HL-60/S4 treated with retinoic acid at 250 ng/mL for 4 days and 3 days (cell line): ENCODE results near the gene KCNQ1OT1.

ENCODE experiments used
- in situ Hi-C: fragments of 300-500 bp; cut with MboI; formaldehyde crosslinking; loops from 2 replicates; pipeline ENCODE4 v1.7.0; 2022; ENCODE audit warnings: low sequenced_read_pairs

Gene KCNQ1OT1

GRCh38 chr11:2721210-2721916 lies 21.6 kb upstream of the KCNQ1OT1 start:
- in situ Hi-C loops = no loop called here

DNA sequence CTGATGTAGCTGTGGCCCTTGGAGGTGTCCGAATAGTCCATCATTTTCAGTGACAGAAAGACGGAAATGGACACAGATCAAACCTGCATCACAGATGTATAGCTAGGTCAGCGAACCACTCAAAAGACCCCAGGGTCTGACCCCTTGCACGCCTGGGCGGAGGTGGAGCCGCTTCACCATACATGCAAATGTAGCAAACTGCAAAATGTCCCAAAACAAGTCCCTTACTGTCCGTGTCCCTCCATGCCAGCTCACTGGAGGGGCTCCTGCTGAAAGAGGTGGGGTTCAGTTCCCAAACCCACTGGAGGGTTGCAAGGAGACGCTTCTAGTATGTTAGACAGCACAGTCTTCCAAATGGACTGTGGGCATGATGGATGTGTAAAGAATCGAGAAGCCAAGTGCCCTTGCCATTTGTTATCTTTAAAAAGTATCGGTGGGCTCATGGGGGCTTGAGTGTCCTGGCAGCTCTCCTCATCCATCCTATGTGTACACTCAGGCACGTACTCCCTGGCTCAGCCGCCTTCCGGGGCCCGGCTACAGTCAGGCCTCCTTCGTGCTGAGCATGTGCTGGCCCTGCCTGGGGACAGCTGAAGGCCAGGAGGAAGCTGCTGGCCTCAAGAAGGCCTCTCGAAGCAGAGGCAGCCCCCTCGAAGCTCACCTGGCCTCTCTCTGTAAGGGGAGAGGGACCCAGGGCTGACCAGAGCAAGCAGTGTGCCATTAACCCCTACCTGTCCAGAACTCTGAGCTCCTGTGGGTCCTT lies 20.2 kb upstream of the KCNQ1OT1 start:
- in situ Hi-C loops = no loop called here

DNA sequence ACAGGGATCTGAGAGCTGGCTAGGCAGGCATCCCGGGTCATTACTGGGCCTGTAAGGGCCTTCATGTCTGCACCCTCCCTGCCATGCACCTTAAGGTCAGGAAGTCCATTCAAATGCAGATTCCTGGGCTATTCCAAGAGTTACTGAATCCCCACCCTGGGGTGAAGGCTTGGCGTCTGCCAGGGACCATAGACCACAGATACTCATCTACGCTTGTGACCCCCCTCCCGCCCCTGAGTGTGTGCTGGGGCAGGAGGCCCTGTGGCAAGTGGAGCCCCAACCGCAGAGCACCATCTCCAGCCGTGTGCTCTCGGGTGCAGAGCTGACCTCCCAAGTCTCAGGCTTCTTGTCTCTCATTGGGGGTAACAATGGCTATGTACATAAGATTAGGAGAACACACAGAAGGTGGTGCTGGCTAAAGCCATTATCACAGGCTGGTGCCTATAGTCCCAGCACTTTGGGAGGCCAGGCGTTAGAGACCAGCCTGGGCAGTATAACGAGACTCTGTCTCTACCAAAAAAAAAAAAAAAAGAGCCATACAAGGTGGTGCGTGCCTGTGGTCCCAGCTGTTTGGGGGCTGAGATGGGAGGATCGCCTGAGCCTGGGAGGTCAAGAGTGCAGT lies 19.1 kb upstream of the KCNQ1OT1 start:
- in situ Hi-C loops = no loop called here

GRCh38 chr11:2717561-2718325 lies 17.9 kb upstream of the KCNQ1OT1 start:
- in situ Hi-C loops = no loop called here

DNA sequence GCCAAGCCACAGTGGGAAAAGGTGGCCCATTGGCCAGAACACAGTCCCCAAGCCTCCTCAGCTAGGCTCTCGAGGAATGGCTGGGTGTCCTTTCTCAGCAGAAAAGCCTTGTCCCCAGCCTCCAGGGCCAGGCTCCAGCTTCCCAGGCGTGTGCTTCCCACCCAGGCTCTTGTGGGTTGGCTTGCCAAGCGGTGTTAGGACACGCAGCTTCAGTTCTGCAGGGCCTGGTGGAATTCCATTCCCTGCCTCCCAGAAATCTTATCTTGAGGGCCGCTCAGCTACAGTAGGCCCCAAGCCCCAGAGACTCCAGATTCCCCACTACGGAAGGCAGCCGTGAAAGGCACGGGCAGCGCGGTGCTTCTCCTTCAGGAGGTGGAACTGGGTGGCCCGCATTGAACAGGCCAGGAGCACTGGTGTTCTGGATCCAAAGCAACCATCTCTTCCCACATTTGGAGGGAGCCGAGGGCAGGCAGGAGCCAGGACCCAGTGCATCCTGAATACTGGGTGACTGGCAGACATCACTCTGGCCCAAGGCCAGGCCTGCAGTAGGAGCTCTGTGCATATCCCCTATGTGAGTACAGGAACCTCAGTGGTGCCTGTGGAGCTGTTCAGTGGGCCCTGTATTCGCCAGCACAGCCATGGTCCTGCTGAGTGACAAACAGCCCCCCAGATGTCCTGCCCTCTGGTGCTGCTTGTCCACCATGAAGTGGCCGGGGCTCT lies 16.7 kb upstream of the KCNQ1OT1 start:
- in situ Hi-C loops = no loop called here

GRCh38 chr11:2715716-2716350 lies 16.0 kb upstream of the KCNQ1OT1 start:
- in situ Hi-C loops = no loop called here

DNA sequence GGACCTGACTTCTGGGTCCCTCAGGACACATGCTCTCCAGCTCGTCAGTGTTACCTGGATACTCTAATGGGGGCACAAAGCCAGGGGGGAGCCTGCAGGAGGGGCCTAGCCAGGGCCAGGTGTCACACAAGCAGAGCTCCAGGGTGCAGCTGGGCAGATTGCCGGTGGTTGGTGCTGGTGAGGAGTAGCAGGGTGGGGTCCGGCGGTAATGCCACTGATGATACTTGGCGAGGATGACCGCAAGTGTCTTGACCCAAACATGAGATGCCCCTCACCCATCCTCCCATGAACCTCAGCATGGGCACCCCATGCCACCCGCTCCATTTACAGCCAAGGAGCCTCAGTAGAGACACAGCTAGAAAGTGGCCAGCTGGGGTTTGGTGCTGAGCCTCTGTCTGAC lies 15.1 kb upstream of the KCNQ1OT1 start:
- in situ Hi-C loops = no loop called here

DNA sequence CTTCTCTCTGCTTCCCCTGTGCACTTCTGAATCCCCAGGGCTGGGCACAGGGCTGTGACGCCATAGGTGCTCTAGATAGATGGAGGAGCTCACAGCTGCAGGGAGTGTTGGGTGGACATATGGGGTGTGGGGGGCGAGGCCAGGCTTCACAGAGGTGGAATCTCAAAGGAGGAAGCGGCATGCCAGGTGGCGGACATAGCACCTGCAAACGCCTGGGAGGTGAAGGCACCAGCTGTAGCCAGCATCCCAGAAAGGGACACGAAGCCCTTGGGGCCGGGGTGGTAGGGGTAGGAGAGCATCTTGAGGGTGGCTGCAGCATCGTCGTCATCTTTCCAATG lies 14.6 kb upstream of the KCNQ1OT1 start:
- in situ Hi-C loops = no loop called here

- in situ Hi-C loops = no loop called here
Observed at GRCh38 chr11:2713661-2714462, 14.1 kb upstream of the KCNQ1OT1 start.

- in situ Hi-C loops = no loop called here
Observed at GRCh38 chr11:2713094-2713493, 13.3 kb upstream of the KCNQ1OT1 start.

DNA sequence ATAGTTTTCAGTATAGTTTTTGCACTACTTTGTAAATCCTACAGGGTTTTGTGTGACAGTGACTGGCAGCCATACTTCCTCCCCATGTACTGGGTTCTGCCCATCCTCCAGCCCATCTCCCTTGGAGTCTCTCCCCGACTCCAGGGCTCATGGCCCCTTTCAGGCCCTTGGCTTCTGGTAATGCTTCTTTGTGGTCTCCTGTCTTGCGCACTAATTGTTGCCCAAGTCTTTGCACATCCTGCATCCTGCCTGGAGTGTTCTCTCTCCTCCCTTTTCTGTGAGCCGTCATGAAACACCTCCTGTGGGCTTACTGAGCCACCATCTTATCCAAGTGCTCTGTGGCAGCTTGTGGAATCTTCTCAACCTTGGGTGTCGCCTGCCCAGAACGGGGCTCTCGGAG lies 11.4 kb upstream of the KCNQ1OT1 start:
- in situ Hi-C loops = no loop called here

- in situ Hi-C loops = no loop called here
Observed at GRCh38 chr11:2709429-2709828, 9.6 kb upstream of the KCNQ1OT1 start.

DNA sequence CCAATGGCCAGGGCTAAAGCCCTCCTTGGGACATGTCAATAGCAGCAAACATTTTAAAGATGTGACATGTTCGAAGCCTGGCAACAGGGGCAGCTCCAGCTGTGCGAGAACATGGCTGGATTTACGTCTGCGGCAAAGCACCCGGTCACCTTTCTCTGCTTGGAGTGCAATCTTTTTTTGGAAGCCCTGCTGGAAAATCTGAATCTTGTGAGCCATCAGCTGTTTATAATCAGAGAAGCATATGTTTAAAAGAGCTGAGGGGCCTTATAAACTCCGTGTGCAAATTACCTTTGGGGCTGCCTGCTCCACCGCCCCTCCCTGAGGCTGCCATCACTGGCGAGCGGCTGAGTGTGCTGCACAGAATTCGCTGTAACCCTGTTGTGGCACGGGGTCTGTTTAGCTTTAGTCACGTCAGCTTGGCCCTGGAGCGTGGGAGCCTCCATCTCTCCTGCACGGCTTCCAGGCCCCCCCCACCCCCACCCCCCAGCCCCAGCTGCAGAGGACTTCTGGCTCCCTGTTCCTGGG lies 9.0 kb upstream of the KCNQ1OT1 start:
- in situ Hi-C loops = no loop called here

- in situ Hi-C loops = no loop called here
Observed at GRCh38 chr11:2708151-2708581, 8.4 kb upstream of the KCNQ1OT1 start.

DNA sequence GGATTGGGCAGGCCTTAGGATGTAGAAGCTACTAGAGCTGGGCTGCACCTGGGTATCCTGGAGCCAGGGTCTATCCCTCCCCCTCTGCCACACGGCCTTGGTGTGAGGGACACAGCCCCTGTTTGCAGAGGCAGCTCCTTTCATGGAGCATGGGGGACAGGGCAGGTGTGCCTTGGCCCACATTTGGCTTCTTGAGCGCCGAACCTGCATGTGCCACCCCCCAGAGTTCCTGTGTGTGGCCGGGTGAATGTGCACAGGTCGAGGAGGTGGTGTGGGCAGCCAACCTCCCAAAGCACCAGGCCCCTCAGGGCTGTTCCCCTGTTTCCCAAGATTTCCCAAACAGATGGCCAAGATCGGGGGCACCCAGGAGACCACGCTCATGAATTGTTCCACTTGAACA lies 7.9 kb upstream of the KCNQ1OT1 start:
- in situ Hi-C loops = no loop called here

GRCh38 chr11:2706321-2706720 lies 6.5 kb upstream of the KCNQ1OT1 start:
- in situ Hi-C loops = no loop called here

DNA sequence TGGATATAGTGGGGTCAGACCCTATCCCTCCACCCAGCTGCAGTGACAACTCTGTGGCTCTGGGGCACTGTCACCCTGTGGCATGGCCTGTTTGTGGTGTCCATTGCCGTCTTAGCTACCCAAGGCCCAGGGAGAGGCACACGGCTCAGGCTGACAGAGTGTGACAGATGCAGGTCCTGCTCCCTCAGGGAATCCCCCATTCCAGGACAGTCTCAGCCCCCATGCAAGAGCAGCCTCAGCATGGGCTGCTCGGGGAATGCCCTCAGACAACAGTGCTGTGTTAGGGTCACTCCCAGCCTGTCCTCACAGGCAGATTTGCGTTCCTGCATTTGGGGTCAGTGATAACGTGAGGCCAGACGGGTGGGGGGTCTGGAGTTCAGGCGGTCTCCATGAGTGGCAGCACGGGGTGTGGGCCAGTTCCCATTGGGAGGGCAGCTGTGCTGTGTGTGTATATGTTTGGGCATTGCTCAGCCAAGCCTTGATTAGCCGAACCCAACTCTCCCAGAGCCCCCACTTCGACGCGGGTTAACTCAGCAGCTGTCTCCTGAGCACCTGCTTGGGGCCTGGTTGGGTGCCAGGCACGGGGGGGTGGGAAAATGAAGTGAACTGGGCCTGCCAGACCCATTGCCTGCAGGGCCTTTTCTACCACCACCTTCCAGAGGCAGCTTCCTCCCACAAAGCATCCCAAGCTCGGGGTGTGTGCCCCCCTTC lies 5.3 kb upstream of the KCNQ1OT1 start:
- in situ Hi-C loops = no loop called here

DNA sequence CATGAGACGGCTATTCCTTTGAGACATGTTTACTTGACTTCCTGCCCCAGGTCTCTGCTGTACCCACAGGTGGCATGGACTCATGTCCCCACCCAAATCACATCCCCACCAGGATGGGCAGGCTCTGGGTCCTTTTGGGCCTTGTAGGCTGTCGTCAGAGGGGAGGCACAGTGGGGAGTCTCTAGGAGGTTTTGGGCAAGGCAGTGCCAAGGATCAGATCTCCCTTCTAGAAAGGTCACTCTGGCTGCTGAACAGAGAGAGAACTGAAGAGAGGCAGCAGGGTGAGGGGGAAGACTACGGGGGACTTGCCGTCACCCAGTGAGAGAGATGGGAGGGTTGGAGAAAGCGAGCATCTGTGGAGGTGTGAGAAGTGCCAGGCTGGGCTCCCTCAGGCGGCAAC lies 4.6 kb upstream of the KCNQ1OT1 start:
- in situ Hi-C loops = no loop called here
